SK-N-SH (cell line): Measurements from ENCODE around the gene TOX2. TPM values are rescaled to one million over a fixed set of nuclear protein-coding genes. Genes with fewer than 3 reads are reported as not detected.

Source experiments
- CTCF ChIA-PET: fragments of 300-600, 350-600 bp; formaldehyde crosslinking; extraction: SDS; loops from one replicate; lab custom pipeline; 2021; lab: Yijun Ruan, JAX
- POLR2A ChIA-PET: fragments of 350-600 bp; sonication (Branson Sonifier 250); formaldehyde crosslinking; extraction: SDS; loops from one replicate; lab custom pipeline; 2020; ENCODE audit warnings: antibody characterized with exemption, inconsistent platforms; lab: Yijun Ruan, JAX
- DNase-seq: peaks from one replicate; pipeline ENCODE4 v3.0.0; 2012
- H2AFZ ChIP-seq: fragments of 200-600 bp; sonication (generic); 2 replicates; pipeline ENCODE4 v1.8.1; 2016; ENCODE audit warnings: antibody characterized with exemption, mild to moderate bottlenecking, low read depth
- H3F3A ChIP-seq: fragments of 200-600 bp; sonication (generic); replicated peaks from 2 replicates; pipeline ENCODE3; 2016; ENCODE audit warnings: antibody characterized with exemption, mild to moderate bottlenecking; ENCODE audit not compliant: insufficient read depth
- H3K27ac ChIP-seq, 2 experiments: fragments of 200-500 bp in 1 of 2; fragments of 200-600 bp in 1 of 2; sonication (Bioruptor generic) in 1 of 2; sonication (generic), shearing (Covaris generic) in 1 of 2; 2 replicates each; pipeline versions ENCODE4 v1.5.1 to v1.6.1; 2014 to 2016; ENCODE audit warnings: low read depth in 2 of 2, inconsistent platforms in 1 of 2, low read length in 1 of 2, mild to moderate bottlenecking in 1 of 2, mixed read lengths in 1 of 2
- H3K27me3 ChIP-seq: fragments of 200-600 bp; sonication (generic), shearing (Covaris generic); 2 replicates; pipeline ENCODE4 v1.6.1; 2016; ENCODE audit warnings: mixed run types; ENCODE audit not compliant: insufficient read depth
- H3K36me3 ChIP-seq, 2 experiments: fragments of 200-500 bp in 1 of 2; fragments of 200-600 bp in 1 of 2; sonication (Bioruptor generic) in 1 of 2; sonication (generic) in 1 of 2; replicated peaks in 1 of 2; 2 replicates each; pipeline versions ENCODE3 to v1.5.1; 2014 to 2016; ENCODE audit warnings: low read length in 1 of 2, mild to moderate bottlenecking in 1 of 2; ENCODE audit not compliant: insufficient read depth in 2 of 2, control insufficient read depth in 1 of 2
- H3K4me1 ChIP-seq, 2 experiments: fragments of 200-500 bp in 1 of 2; fragments of 200-600 bp in 1 of 2; sonication (Bioruptor generic) in 1 of 2; sonication (generic), shearing (Covaris generic) in 1 of 2; 2 replicates each; pipeline versions ENCODE4 v1.5.1 to v1.6.1; 2014 to 2016; ENCODE audit warnings: low read depth in 1 of 2, low read length in 1 of 2, mixed run types in 1 of 2; ENCODE audit not compliant: insufficient read depth in 2 of 2, control insufficient read depth in 1 of 2
- H3K4me2 ChIP-seq: fragments of 200-600 bp; sonication (generic), shearing (Covaris generic); 2 replicates; pipeline ENCODE4 v1.6.1; 2017; ENCODE audit warnings: mixed run types
- H3K4me3 ChIP-seq, 2 experiments: fragments of 200-500 bp in 1 of 2; fragments of 200-600 bp in 1 of 2; sonication (Bioruptor generic) in 1 of 2; sonication (generic), shearing (Covaris generic) in 1 of 2; 2 replicates each; pipeline versions ENCODE4 v1.5.1 to v1.8.1; 2014 to 2016; ENCODE audit warnings: low read depth in 2 of 2, inconsistent platforms in 1 of 2, low read length in 1 of 2, mild to moderate bottlenecking in 1 of 2, mixed read lengths in 1 of 2, moderate library complexity in 1 of 2
- H3K79me2 ChIP-seq: fragments of 200-600 bp; sonication (generic); 2 replicates; pipeline ENCODE4 v1.8.1; 2017; ENCODE audit warnings: mild to moderate bottlenecking; ENCODE audit not compliant: insufficient read depth
- H3K9ac ChIP-seq: fragments of 200-600 bp; sonication (generic); 2 replicates; pipeline ENCODE4 v1.6.1; 2017; ENCODE audit warnings: mixed run types
- H3K9me2 ChIP-seq: fragments of 200-600 bp; sonication (generic); 2 replicates; pipeline ENCODE4 v1.6.1; 2017; ENCODE audit warnings: mixed run types
- H3K9me3 ChIP-seq: fragments of 200-600 bp; sonication (generic); 2 replicates; pipeline ENCODE4 v1.6.1; 2017; ENCODE audit warnings: mixed run types, mild to moderate bottlenecking, moderate library complexity
- H4K20me1 ChIP-seq: fragments of 200-600 bp; sonication (generic); 2 replicates; pipeline ENCODE4 v1.6.1; 2017; ENCODE audit warnings: mild to moderate bottlenecking, mixed run types; ENCODE audit not compliant: insufficient read depth
- EP300 ChIP-seq, 2 experiments: IDR thresholded peaks; 2 replicates each; pipeline versions ENCODE4 v1.4.0 to v1.6.1; 2012; ENCODE audit warnings: borderline replicate concordance in 1 of 2, low read depth in 1 of 2, low read length in 1 of 2
- EZH2phosphoT487 ChIP-seq: fragments of 200-600 bp; sonication (generic); IDR thresholded peaks from 2 replicates; pipeline ENCODE4 v1.6.1; 2017; ENCODE audit warnings: low read depth, mixed run types, mild to moderate bottlenecking, antibody characterized with exemption, moderate library complexity, borderline replicate concordance
- FOSL2 ChIP-seq: IDR thresholded peaks from 2 replicates; pipeline ENCODE4 v1.4.0; 2012; ENCODE audit warnings: low read depth, mild to moderate bottlenecking, moderate library complexity, borderline replicate concordance
- FOXJ3 ChIP-seq: sonication (generic); formaldehyde crosslinking; IDR thresholded peaks from 2 replicates; pipeline ENCODE4 v1.5.1; 2020; ENCODE audit warnings: mild to moderate bottlenecking, missing genetic modification reagents
- FOXM1 ChIP-seq: IDR thresholded peaks from 2 replicates; pipeline ENCODE4 v1.4.0; 2012; ENCODE audit warnings: low read depth, mild to moderate bottlenecking
- GATA2 ChIP-seq: sonication (generic); formaldehyde crosslinking; IDR thresholded peaks from 2 replicates; pipeline ENCODE4 v1.5.0; 2020; ENCODE audit warnings: mild to moderate bottlenecking, missing genetic modification reagents
- JUND ChIP-seq: IDR thresholded peaks from 2 replicates; pipeline ENCODE4 v1.4.0; 2012
- MXI1 ChIP-seq: IDR thresholded peaks from 2 replicates; pipeline ENCODE4 v1.6.1; 2012; ENCODE audit warnings: mild to moderate bottlenecking, low read depth, low read length, improper control_type of control experiment
- NFIC ChIP-seq: IDR thresholded peaks from 2 replicates; pipeline ENCODE4 v1.4.0; 2012; ENCODE audit warnings: borderline replicate concordance
- RCOR1 ChIP-seq: fragments of 150-350 bp; IDR thresholded peaks from 2 replicates; pipeline ENCODE4 v1.6.1; 2017; ENCODE audit warnings: antibody characterized with exemption, low read length
- RXRA ChIP-seq: IDR thresholded peaks from 2 replicates; pipeline ENCODE4 v1.4.0; 2012; ENCODE audit warnings: low read depth, mild to moderate bottlenecking, borderline replicate concordance
- SIN3A ChIP-seq: IDR thresholded peaks from 2 replicates; pipeline ENCODE4 v1.6.1; 2012; ENCODE audit warnings: low read depth, mild to moderate bottlenecking, low read length, moderate library complexity, borderline replicate concordance
- SMC3 ChIP-seq: IDR thresholded peaks from 2 replicates; pipeline ENCODE4 v1.6.1; 2012; ENCODE audit warnings: low read depth, low read length, improper control_type of control experiment
- TCF12 ChIP-seq: IDR thresholded peaks from 2 replicates; pipeline ENCODE4 v1.4.0; 2012
- WGBS: methylation state at CpG from one replicate; pipeline ENCODE4 v1.1.6; 2017; ENCODE audit warnings: low lambda C conversion rate; 5-methylcytosine and 5-hydroxymethylcytosine counted together
- polyA plus RNA-seq, 3 experiments: library from polyadenylated mRNA; depleted of rRNA; stranded (reverse); fragments of >200 nt; gene quantifications; 2 replicates each; pipeline ENCODE4 v1.2.3, GENCODE V29; 2012
- TF ChIP-seq, protein P1 (sequence below): IDR thresholded peaks from 2 replicates; pipeline ENCODE4; 2012
- TF ChIP-seq, protein P2 (sequence below): IDR thresholded peaks from 2 replicates; pipeline ENCODE4 v1.4.0; 2012; ENCODE audit warnings: low read depth, borderline replicate concordance
- TF ChIP-seq, protein P3 (sequence below): IDR thresholded peaks from 2 replicates; pipeline ENCODE4 v1.4.0; 2012; ENCODE audit warnings: low read depth, borderline replicate concordance

The TOX2 gene
- polyA plus RNA-seq, 1 of the 3 experiments (the other 2 are of a cell fraction) = 15.4 TPM

DNA sequence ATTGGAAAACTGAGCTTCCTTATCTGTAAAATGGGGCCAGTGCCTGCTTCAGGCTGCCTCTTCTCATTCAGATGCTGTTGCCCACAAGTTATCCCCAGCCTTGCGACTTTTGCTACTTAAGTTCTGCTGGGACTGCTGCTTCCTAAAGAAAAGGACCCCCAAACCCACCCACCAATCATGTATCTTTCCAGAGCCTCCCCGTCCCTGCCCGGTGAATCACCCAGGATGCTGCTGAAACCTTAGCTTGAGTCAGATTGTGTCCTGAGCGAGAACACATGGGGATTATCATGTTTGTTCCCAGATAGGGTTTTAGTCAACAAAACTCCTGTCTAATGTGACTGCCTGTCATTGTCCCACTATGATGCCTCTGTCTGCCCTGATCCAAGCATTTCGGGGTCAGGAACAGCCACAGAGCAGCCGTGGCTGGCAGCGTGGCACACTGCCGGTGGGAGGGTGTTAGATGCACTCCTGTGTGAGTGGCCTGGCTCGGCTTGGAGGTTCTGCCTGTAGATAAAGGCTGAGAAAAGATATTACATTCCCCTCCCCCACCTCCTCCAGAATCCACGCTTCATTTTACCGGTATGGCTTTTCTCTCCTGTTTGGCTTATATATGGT lies 79.9 kb downstream of the TOX2 start:
- Histone ChIP-seq H3K27ac (peak overlapping the region in 1 of 2 experiments; percentile 75; a peak in 3 of 4 replicates), H3F3A (no peaks in the 10 kb centered on the region), H2AFZ (no peak overlapping the region), H3K79me2 (no peaks in the 10 kb centered on the region), H3K4me1 (peaks cover 6% of the 10 kb centered on the region in 2 experiments; a peak in 2 of 4 replicates), H3K9me3 (no peaks in the 10 kb centered on the region), H3K4me3 (no peak overlapping the region), H3K9me2 (no peaks in the 10 kb centered on the region), H3K27me3 (no peaks in the 10 kb centered on the region)
- ChIA-PET POLR2A (interaction anchor here (0.6 to 0.7 kb wide), 2 partner anchors 15 to 24 kb away, joined by 3 to 4 read pairs; no protein-coding TSS in a partner anchor), CTCF (interaction anchor here (0.8 kb wide), 1 partner anchor 86 kb away, joined by 4 read pairs; no protein-coding TSS in a partner anchor)
- WGBS = 52% methylated on average over 11 of the region's 11 CpGs
- TF ChIP-seq GATA2 (CRISPR knock-in tag) (peak; percentile 6; the same call in 1 of the 2 replicates), JUND (no peak), FOXM1 (no peak), MXI1 (0 out of 2 replicates have a peak, but pooled peaks have one; percentile 17), TCF12 (peak; percentile 17; the same call in 1 of the 2 replicates), FOSL2 (peak; percentile 21; the same call in 1 of the 2 replicates)
- TF ChIP-seq, all 33 proteins: peak for 4
- peak; percentile 52 for DNase-seq
- no peaks in the 10 kb centered on the region for H4K20me1 ChIP-seq
- no peaks in the 10 kb centered on the region for H3K36me3 ChIP-seq
- no peak overlapping the region for H3K9ac ChIP-seq
- H3K4me2 ChIP-seq = no peak overlapping the region

DNA sequence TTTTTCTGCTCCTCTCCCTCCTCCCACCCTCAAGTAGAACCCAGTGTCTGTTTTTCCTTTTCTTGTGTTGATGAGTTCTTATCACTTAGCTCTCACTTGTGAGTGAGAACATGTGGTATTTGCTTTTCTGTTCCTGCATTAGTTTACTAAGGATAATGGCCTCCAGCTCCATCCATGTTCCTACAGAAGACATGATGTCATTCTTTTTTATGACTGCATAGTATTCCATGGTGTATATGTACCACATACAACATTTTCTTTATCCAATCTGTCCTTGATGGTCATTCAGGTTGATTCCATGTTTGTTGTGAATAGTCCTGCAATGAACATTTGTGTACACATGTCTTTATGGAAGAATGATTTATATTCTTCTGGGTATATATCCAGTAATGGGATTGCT lies 81.0 kb downstream of the TOX2 start:
- CTCF ChIA-PET = interaction anchor here (0.7 to 2.2 kb wide), 7 partner anchors 12 to 246 kb away, joined by 3 to 6 read pairs (median 4); no protein-coding TSS in a partner anchor
- H3K9me2 ChIP-seq = no peaks in the 10 kb centered on the region
- DNase-seq = no peak
- H3K4me2 ChIP-seq = no peak overlapping the region
- H3F3A ChIP-seq = no peaks in the 10 kb centered on the region
- H3K9ac ChIP-seq = no peak overlapping the region
- no peak overlapping the region for H3K4me3 ChIP-seq
- H3K9me3 ChIP-seq = no peaks in the 10 kb centered on the region
- H3K36me3 ChIP-seq = no peaks in the 10 kb centered on the region
- no peaks in the 10 kb centered on the region for H3K79me2 ChIP-seq
- peaks cover 6% of the 10 kb centered on the region in 2 experiments; a peak in 2 of 4 replicates for H3K4me1 ChIP-seq
- H2AFZ ChIP-seq = no peak overlapping the region
- TF ChIP-seq, protein P1, sequence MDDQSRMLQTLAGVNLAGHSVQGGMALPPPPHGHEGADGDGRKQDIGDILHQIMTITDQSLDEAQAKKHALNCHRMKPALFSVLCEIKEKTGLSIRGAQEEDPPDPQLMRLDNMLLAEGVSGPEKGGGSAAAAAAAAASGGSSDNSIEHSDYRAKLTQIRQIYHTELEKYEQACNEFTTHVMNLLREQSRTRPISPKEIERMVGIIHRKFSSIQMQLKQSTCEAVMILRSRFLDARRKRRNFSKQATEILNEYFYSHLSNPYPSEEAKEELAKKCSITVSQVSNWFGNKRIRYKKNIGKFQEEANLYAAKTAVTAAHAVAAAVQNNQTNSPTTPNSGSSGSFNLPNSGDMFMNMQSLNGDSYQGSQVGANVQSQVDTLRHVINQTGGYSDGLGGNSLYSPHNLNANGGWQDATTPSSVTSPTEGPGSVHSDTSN = no peak
- TF ChIP-seq TCF12 = no peak
- TF ChIP-seq, protein P2, sequence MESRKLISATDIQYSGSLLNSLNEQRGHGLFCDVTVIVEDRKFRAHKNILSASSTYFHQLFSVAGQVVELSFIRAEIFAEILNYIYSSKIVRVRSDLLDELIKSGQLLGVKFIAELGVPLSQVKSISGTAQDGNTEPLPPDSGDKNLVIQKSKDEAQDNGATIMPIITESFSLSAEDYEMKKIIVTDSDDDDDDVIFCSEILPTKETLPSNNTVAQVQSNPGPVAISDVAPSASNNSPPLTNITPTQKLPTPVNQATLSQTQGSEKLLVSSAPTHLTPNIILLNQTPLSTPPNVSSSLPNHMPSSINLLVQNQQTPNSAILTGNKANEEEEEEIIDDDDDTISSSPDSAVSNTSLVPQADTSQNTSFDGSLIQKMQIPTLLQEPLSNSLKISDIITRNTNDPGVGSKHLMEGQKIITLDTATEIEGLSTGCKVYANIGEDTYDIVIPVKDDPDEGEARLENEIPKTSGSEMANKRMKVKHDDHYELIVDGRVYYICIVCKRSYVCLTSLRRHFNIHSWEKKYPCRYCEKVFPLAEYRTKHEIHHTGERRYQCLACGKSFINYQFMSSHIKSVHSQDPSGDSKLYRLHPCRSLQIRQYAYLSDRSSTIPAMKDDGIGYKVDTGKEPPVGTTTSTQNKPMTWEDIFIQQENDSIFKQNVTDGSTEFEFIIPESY = no peak
- no peak for TF ChIP-seq NFIC
- TF ChIP-seq, protein P3, sequence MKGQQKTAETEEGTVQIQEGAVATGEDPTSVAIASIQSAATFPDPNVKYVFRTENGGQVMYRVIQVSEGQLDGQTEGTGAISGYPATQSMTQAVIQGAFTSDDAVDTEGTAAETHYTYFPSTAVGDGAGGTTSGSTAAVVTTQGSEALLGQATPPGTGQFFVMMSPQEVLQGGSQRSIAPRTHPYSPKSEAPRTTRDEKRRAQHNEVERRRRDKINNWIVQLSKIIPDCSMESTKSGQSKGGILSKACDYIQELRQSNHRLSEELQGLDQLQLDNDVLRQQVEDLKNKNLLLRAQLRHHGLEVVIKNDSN = no peak
- TF ChIP-seq MXI1 = no peak
- no peak for TF ChIP-seq SMC3
- no peak for TF ChIP-seq SIN3A
- no peak for TF ChIP-seq FOXJ3 (CRISPR knock-in tag)
- TF ChIP-seq EP300 (IDR thresholded peaks at IDR 0.05; ENCODE audit: borderline replicate concordance in 1 of 2, low read depth in 1 of 2, low read length in 1 of 2) = no peak
- no peak for TF ChIP-seq FOSL2
- TF ChIP-seq EZH2phosphoT487 = no peak
- TF ChIP-seq GATA2 (CRISPR knock-in tag) = no peak
- TF ChIP-seq RXRA = no peak
- TF ChIP-seq RCOR1 = no peak
- no peaks in the 10 kb centered on the region for H3K27me3 ChIP-seq
- H4K20me1 ChIP-seq = no peaks in the 10 kb centered on the region
- H3K27ac ChIP-seq = no peak overlapping the region; a peak in 1 of 4 replicates
- POLR2A ChIA-PET = no interaction called here
